Effector CD8-positive, alpha-beta T cell (primary cell): ENCODE measurements around the gene CACNG4.

ENCODE experiments used
- DNase-seq: peaks from one replicate; lab custom pipeline; 2025; lab: John Stamatoyannopoulos, UW

CACNG4 gene

GRCh38 chr17:66944351-66945146, 20.0 kb upstream of the CACNG4 start:
- no peak for DNase-seq

- DNase-seq: no peak
Measured at GRCh38 chr17:66945147-66945835, 19.2 kb upstream of the CACNG4 start.

GRCh38 chr17:66946251-66946650, 18.3 kb upstream of the CACNG4 start:
- no peak for DNase-seq

GRCh38 chr17:66947311-66947710, 17.2 kb upstream of the CACNG4 start:
- no peak for DNase-seq

- no peak for DNase-seq
Measured at GRCh38 chr17:66948061-66948750, 16.3 kb upstream of the CACNG4 start.

- DNase-seq: no peak
Measured at GRCh38 chr17:66949501-66949900, 15.0 kb upstream of the CACNG4 start.

- no peak for DNase-seq
Measured at GRCh38 chr17:66950325-66950724, 14.2 kb upstream of the CACNG4 start.

- no peak for DNase-seq
Measured at GRCh38 chr17:66950886-66951604, 13.5 kb upstream of the CACNG4 start.

GRCh38 chr17:66951605-66951953, 12.9 kb upstream of the CACNG4 start:
- no peak for DNase-seq

GRCh38 chr17:66952031-66952524, 12.4 kb upstream of the CACNG4 start:
- no peak for DNase-seq

- DNase-seq: no peak
Measured at GRCh38 chr17:66952681-66953629, 11.6 kb upstream of the CACNG4 start.

GRCh38 chr17:66953630-66954020, 10.9 kb upstream of the CACNG4 start:
- DNase-seq: no peak

GRCh38 chr17:66954632-66955031, 9.9 kb upstream of the CACNG4 start:
- no peak for DNase-seq

GRCh38 chr17:66955821-66956220, 8.7 kb upstream of the CACNG4 start:
- DNase-seq: no peak

GRCh38 chr17:66956941-66957340, 7.6 kb upstream of the CACNG4 start:
- no peak for DNase-seq

- no peak for DNase-seq
Measured at GRCh38 chr17:66957343-66957742, 7.2 kb upstream of the CACNG4 start.

GRCh38 chr17:66957951-66958579, 6.4 kb upstream of the CACNG4 start:
- DNase-seq: no peak

GRCh38 chr17:66959641-66960375, 4.7 kb upstream of the CACNG4 start:
- no peak for DNase-seq

- DNase-seq: no peak
Measured at GRCh38 chr17:66960613-66961012, 3.9 kb upstream of the CACNG4 start.

- DNase-seq: no peak
Measured at GRCh38 chr17:66963521-66963908, 992 bp upstream of the CACNG4 start.
